Heart left ventricle (tissue), 13 donors: Measurements from ENCODE around the gene KIF26A.

Experiments
- POLR2A ChIP-seq, 2 donors: fragments of 450-650 bp; IDR thresholded peaks; one replicate each; pipeline ENCODE4 v1.6.1; 2017; ENCODE audit warnings: antibody characterized with exemption in 2 of 2, mild to moderate bottlenecking in 2 of 2, moderate library complexity in 2 of 2
- TF ChIP-seq, protein P1 (sequence below), 12 donors: fragments of 200-600 bp; sonication (generic) in 4 of 12; IDR thresholded peaks; one replicate each; pipeline versions ENCODE4 v1.5.0 to v1.8.0; 2018 to 2022; ENCODE audit warnings: antibody characterized with exemption in 12 of 12, mild to moderate bottlenecking in 5 of 12
- donor health status: ischemic (EF 13 %, LVEDD 7.1; RV severe dilation, severe dysfunction).
- donor health status: DM: no; HTN: yes; CAD: no.
- donor health status: DM: no; HTN: no; CAD: no.
- donor health status: ischemic (EF 25% LVEDD 6.9; RV normal size, moderate dysfunction).
- donor health status: ischemic (EF 25% LVEDD 5.7; RV mildly dilated, moderate dysfunction).
- donor health status: ischemic (EF 35%, LVEDD 5.7; RV mildly dilated, moderate dysfunction).
- donor health status: nonischemic (EF 11% LVEDD 7.7; RV severe dilation, severe dysfunction).
- donor health status: DM: yes; HTN: yes; CAD: no.
- donor health status: PGD.
- donor health status: ischemic (EF 29% LVEDD 5.4; RV normal size, mild dysfunction).
- donor health status: nonischemic (EF 23%, LVEDD 6.1; RV moderate dilation, normal function).

DNA sequence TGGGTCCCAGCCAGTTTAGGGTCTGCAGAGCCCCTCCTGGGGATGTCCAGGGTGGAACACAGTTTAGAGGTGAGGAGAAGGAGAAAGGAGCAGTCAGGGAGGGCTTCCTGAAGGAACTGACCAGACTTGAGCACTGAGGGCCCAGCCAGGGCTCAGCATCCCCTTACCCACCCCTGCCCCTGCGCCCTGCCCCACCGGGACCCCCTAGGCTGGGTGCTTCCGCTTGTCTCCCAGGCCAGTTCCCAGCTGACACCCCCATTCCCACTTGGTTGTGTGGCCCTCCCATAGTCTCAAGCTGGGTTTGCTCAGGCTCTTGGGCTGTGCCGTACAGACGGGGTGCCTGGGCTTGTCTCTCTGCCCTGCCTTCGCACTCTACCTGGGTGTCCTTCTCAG is 26.3 kb upstream of the KIF26A start:
- no peak for TF ChIP-seq POLR2A (IDR thresholded peaks at IDR 0.05)
- TF ChIP-seq, protein P1, sequence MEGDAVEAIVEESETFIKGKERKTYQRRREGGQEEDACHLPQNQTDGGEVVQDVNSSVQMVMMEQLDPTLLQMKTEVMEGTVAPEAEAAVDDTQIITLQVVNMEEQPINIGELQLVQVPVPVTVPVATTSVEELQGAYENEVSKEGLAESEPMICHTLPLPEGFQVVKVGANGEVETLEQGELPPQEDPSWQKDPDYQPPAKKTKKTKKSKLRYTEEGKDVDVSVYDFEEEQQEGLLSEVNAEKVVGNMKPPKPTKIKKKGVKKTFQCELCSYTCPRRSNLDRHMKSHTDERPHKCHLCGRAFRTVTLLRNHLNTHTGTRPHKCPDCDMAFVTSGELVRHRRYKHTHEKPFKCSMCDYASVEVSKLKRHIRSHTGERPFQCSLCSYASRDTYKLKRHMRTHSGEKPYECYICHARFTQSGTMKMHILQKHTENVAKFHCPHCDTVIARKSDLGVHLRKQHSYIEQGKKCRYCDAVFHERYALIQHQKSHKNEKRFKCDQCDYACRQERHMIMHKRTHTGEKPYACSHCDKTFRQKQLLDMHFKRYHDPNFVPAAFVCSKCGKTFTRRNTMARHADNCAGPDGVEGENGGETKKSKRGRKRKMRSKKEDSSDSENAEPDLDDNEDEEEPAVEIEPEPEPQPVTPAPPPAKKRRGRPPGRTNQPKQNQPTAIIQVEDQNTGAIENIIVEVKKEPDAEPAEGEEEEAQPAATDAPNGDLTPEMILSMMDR (IDR thresholded peaks at IDR 0.05): no peak
